GM20000 (cell line): Measurements from ENCODE around the gene SPDYE17.
"Not testable (repeated sequence)": the region's sequence is repeated elsewhere in the genome, so short reads cannot be mapped to it uniquely, and the experiment has no call there.

Experiments
- DNase-seq: peaks from one replicate; pipeline ENCODE4 v3.0.0; 2012; ENCODE audit warnings: low spot score

SPDYE17 gene

GRCh38 chr7:76974793-76975579 lies 57.2 kb downstream of the SPDYE17 start:
- not testable (repeated sequence) for DNase-seq

- DNase-seq = not testable (repeated sequence)
These were observed 57.8 kb downstream of the SPDYE17 start for GRCh38 chr7:76974336-76974735.

- not testable (repeated sequence) for DNase-seq
These were observed 59.8 kb downstream of the SPDYE17 start for GRCh38 chr7:76972391-76972790.
